Panc1 (cell line): ENCODE measurements around the gene UBE2N. TPM values are rescaled to one million over a fixed set of nuclear protein-coding genes. Genes with fewer than 3 reads are reported as not detected.
A peak's percentile ranks its signal among the peaks of the same experiment; 100 is the strongest.
"Not testable (repeated sequence)": the region's sequence is repeated elsewhere in the genome, so short reads cannot be mapped to it uniquely, and the experiment has no call there.

Source experiments
- ATAC-seq: fragments of 200-7000 bp; cut with Tn5 transposase; 2 replicates; pipeline ENCODE4 v1.9.1; 2020; ENCODE audit warnings: mild to moderate bottlenecking, moderate library complexity
- BruUV-seq: library from RNA; stranded (reverse); fragments of 400-500 nt; replicated peaks from 2 replicates; lab custom pipeline; 2021; lab: Mats Ljungman, UMichigan
- CTCF ChIA-PET: fragments of 300-600 bp; sonication (Branson Sonifier 250); formaldehyde crosslinking; loops from one replicate; lab custom pipeline; 2022; ENCODE audit warnings: antibody characterized with exemption; lab: Charles Lee
- POLR2A ChIA-PET: fragments of 300-600 bp; sonication (Branson Sonifier 250); formaldehyde crosslinking; loops from one replicate; lab custom pipeline; 2022; ENCODE audit warnings: antibody characterized with exemption; lab: Charles Lee
- DNase-seq: peaks from one replicate; pipeline ENCODE4 v3.0.0-alpha.2; 2010; ENCODE audit warnings: low read depth, low spot score
- H3K27ac ChIP-seq: 2 replicates; pipeline ENCODE4 v1.5.1; 2011; ENCODE audit warnings: mild to moderate bottlenecking, low read length, inconsistent platforms
- H3K27me3 ChIP-seq: fragments of 200-500 bp; sonication (Bioruptor generic); 2 replicates; pipeline ENCODE4 v1.6.0; 2014; ENCODE audit warnings: low read length, inconsistent platforms; ENCODE audit not compliant: control insufficient read depth, insufficient read depth
- H3K36me3 ChIP-seq: fragments of 200-500 bp; sonication (Bioruptor generic); 2 replicates; pipeline ENCODE4 v1.5.1; 2014; ENCODE audit warnings: inconsistent platforms, mild to moderate bottlenecking, low read length, moderate library complexity; ENCODE audit not compliant: control insufficient read depth, insufficient read depth
- H3K4me1 ChIP-seq: 2 replicates; pipeline ENCODE4 v1.5.1; 2011; ENCODE audit warnings: inconsistent platforms, mild to moderate bottlenecking, low read length, moderate library complexity; ENCODE audit not compliant: control insufficient read depth, insufficient read depth
- H3K4me3 ChIP-seq, 2 experiments: 2 replicates each; pipeline ENCODE4 v1.5.1; 2011 to 2012; ENCODE audit warnings: low read depth in 2 of 2, low read length in 2 of 2, mild to moderate bottlenecking in 2 of 2, inconsistent platforms in 1 of 2, moderate library complexity in 1 of 2
- H3K9me3 ChIP-seq: fragments of 200-500 bp; sonication (Bioruptor generic); 2 replicates; pipeline ENCODE4 v1.5.1; 2014; ENCODE audit warnings: low read depth, mild to moderate bottlenecking, inconsistent platforms, low read length, moderate library complexity; ENCODE audit not compliant: control insufficient read depth, insufficient read depth
- CTCF ChIP-seq: fragments of 450-650 bp; IDR thresholded peaks from 2 replicates; pipeline ENCODE4 v1.5.1; 2017; ENCODE audit warnings: mild to moderate bottlenecking
- POLR2AphosphoS5 ChIP-seq: IDR thresholded peaks from 2 replicates; pipeline ENCODE4 v1.6.1; 2012; ENCODE audit warnings: mild to moderate bottlenecking, low read depth, low read length, moderate library complexity
- REST ChIP-seq, 2 experiments: IDR thresholded peaks; 2 replicates each; pipeline ENCODE4 v1.6.1; 2011 to 2012; ENCODE audit warnings: low read depth in 2 of 2, control low read depth in 1 of 2, low read length in 1 of 2, mild to moderate bottlenecking in 1 of 2, moderate library complexity in 1 of 2; ENCODE audit not compliant: insufficient read depth in 1 of 2
- SIN3A ChIP-seq: IDR thresholded peaks from 2 replicates; pipeline ENCODE4 v1.6.1; 2012; ENCODE audit warnings: low read depth, mild to moderate bottlenecking, low read length, moderate library complexity, borderline replicate concordance; ENCODE audit not compliant: insufficient read depth
- TCF7L2 ChIP-seq: IDR thresholded peaks from 2 replicates; pipeline ENCODE4 v1.6.1; 2011; ENCODE audit warnings: mild to moderate bottlenecking, low read depth, low read length, inconsistent platforms
- in situ Hi-C: cut with HindIII; loops from 2 replicates; pipeline ENCODE4 v1.10.0; 2016; ENCODE audit warnings: low sequenced_read_pairs, low pct_unique_long_range_greater_than_20kb
- intact Hi-C: fragments of 100-400 bp; cut with micrococcal nuclease; formaldehyde crosslinking; loops from one replicate; pipeline ENCODE4 v1.10.0; 2022; ENCODE audit not compliant: unreplicated experiment
- total RNA-seq: library from RNA; stranded (reverse); gene quantifications from one replicate; pipeline ENCODE4 v1.2.1, GENCODE V29; 2021; ENCODE audit not compliant: unreplicated experiment

UBE2N gene
- total RNA-seq, 1 experiment from 2014 or later = 150 TPM

GRCh38 chr12:93387780-93388179 is 54.0 kb downstream of the UBE2N start:
- no peak for TF ChIP-seq REST (IDR thresholded peaks at IDR 0.05; ENCODE audit: insufficient read depth in 1 of 2, low read depth in 2 of 2, low read length in 1 of 2)
- TF ChIP-seq TCF7L2 = no peak
- no peak for TF ChIP-seq CTCF
- TF ChIP-seq SIN3A = no peak
- TF ChIP-seq POLR2AphosphoS5 = no peak
- ATAC-seq (no peak), DNase-seq (no peak)
- Histone ChIP-seq H3K9me3 (no peaks in the 10 kb centered on the region), H3K36me3 (no peaks in the 10 kb centered on the region), H3K4me3 (no peak overlapping the region), H3K27ac (no peak overlapping the region), H3K4me1 (peaks cover 4% of the 10 kb centered on the region), H3K27me3 (no peaks in the 10 kb centered on the region)
- no TSS peak for BruUV-seq
- in situ Hi-C loops = no loop called here
- ChIA-PET CTCF (no interaction called here), POLR2A (interaction anchor here (0.7 kb wide), 1 partner anchor 9 kb away, joined by 6 read pairs; no protein-coding TSS in a partner anchor)
- intact Hi-C loops = no loop called here

GRCh38 chr12:93381976-93382437 is 59.7 kb downstream of the UBE2N start:
- H3K4me1 ChIP-seq = peaks cover 16% of the 10 kb centered on the region
- DNase-seq, in situ Hi-C loops, H3K27me3 ChIP-seq, ATAC-seq, BruUV-seq, CTCF ChIA-PET, H3K9me3 ChIP-seq, H3K27ac ChIP-seq, H3K36me3 ChIP-seq: not testable (repeated sequence)
- POLR2A ChIA-PET = interaction anchor here (0.6 kb wide), 1 partner anchor 176 kb away, joined by 13 read pairs; no protein-coding TSS in a partner anchor
- peak overlapping the region in 1 of 2 experiments; percentile 100; a peak in 2 of 4 replicates for H3K4me3 ChIP-seq
- intact Hi-C loops = loop anchor here (5.0 kb wide), 1 partner anchor 395 kb away; no protein-coding TSS in a partner anchor
